Astrocyte of the hippocampus (primary cell): Measurements from ENCODE around the gene SLC9A1.
A peak's percentile ranks its signal among the peaks of the same experiment; 100 is the strongest.
"Not testable (repeated sequence)": the region's sequence is repeated elsewhere in the genome, so short reads cannot be mapped to it uniquely, and the experiment has no call there.

Experiments
- DNase-seq: peaks from one replicate; pipeline ENCODE4 v3.0.0; 2011; ENCODE audit warnings: low read depth, low spot score

The SLC9A1 gene

GRCh38 chr1:27132624-27133023 is 22.3 kb downstream of the SLC9A1 start:
- no peak for DNase-seq

- DNase-seq, result no peak
These were observed 22.8 kb downstream of the SLC9A1 start for GRCh38 chr1:27132147-27132546.

DNA sequence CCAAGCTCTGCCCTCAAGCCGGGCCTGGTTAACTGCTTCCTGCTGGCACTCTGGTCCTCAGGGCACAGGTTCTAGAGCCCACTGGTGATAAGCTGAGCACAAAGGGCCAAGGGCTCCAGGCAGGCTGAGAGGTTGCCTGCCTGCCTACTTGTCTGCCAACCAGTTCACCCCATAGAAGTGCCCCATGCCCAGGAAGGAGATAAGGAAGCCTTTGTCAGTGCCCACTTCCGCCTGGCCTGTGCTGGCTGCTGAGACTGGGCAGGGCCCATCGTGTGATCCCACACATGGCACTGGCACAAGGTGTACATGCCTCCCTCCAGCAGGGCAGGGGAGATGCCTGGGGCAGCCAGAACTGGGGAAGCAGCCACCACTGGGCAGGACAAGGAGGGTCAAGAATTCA is 24.1 kb downstream of the SLC9A1 start:
- DNase-seq, result no peak

- DNase-seq, result no peak
These were observed 25.7 kb downstream of the SLC9A1 start for GRCh38 chr1:27129225-27129624.

DNA sequence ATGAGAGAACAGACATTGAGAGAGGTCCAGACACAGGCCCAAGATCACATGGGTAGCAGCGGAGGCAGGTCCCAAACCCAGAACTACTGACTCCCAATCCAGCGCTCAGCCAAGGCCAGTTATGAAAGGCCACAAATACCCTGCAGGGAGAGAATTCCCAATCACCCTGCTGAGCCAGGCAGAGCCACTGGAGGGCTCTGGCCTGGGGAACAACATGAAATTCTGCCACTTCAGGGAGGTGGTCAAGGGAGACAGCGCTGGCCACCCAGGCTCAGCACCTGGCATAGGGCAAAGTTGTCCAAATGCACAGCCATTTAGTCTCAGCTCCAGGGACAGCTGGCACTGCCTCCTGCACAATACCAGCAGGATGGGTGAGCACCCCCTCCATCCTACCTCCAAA is 27.5 kb downstream of the SLC9A1 start:
- DNase-seq, result no peak

- no peak for DNase-seq
These were observed 28.5 kb downstream of the SLC9A1 start for GRCh38 chr1:27126391-27126790.

DNA sequence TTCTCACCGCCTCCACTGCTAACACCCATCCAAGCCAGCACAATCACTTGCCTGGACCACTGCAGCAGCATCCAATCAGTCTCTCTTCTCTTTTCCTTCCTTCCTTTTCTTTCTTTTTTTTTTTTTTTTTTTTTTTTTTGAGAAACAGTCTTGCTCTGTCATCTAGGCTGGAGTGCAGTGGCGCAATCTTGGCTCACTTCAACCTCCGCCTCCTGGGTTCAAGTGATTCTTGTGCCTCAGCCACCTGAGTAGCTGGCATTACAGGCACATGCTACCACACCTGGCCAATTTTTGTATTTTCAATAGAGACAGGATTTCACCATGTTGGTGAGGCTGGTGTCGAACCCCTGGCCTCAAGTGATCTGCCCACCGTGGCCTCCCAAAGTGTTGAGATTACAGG is 29.8 kb downstream of the SLC9A1 start:
- not testable (repeated sequence) for DNase-seq

DNA sequence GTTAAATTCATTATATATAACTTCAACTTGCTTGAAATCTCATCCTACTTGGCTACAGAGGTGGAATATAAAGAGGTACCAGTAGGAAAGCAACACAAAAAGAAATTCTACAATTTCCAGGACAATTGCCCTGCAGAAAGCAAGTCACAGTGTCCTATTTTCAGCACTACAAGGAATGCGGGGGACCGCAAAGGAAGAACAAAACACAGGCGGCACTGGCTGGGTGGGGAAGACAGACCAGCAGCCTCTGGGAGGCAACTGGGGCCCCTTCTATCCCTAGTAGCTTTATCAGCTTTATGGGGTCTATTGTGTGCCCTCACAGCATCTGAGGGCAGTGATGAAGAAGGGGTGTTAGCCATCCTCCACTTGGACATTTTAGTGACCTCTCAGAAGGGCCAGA is 30.5 kb downstream of the SLC9A1 start:
- no peak for DNase-seq

GRCh38 chr1:27122652-27123051 is 32.3 kb downstream of the SLC9A1 start:
- DNase-seq, result peak; percentile 82

DNA sequence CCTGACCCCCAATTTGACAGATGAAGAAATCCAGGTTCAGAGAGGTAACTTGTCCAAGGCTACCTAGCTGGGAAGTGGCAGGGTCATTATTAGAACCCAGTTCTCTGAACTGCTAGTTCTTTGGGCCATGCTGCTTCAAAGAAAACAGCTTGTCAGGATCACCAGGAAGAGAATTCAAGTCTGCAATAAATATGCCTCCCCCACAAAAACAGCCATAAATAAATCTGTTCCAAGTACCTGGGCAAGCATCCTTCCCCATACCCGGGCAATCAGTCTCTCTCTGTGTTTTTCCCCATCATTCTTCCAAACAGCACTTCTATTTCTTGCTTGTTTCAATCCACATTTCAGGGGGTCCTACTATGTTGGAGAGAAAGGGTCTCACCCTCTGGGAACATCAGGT is 34.1 kb downstream of the SLC9A1 start:
- DNase-seq, result no peak

GRCh38 chr1:27118440-27118689 is 36.6 kb downstream of the SLC9A1 start:
- no peak for DNase-seq

GRCh38 chr1:27117733-27118439 is 37.0 kb downstream of the SLC9A1 start:
- peak; percentile 57 for DNase-seq

DNA sequence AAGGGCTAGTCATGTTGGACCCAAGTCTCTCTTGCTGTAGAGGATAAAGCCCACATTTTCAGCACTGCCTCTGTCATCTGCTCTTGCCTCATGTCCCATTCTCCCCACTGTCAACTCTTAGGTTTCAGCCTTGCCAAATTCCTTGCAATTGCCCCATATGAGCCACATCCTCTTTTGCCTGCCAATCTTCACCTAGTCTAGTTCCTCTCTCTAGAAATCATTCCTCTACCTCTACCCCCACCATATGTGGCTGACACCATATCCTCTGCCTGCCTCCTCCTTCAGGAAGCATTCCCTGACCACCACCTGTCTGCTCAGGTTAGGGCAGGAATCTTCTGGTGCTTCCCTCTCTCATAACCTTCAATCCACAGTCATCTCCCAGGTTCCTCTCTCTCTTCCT is 38.2 kb downstream of the SLC9A1 start:
- DNase-seq, result no peak

- DNase-seq, result no peak
These were observed 38.7 kb downstream of the SLC9A1 start for GRCh38 chr1:27116232-27116631.

DNA sequence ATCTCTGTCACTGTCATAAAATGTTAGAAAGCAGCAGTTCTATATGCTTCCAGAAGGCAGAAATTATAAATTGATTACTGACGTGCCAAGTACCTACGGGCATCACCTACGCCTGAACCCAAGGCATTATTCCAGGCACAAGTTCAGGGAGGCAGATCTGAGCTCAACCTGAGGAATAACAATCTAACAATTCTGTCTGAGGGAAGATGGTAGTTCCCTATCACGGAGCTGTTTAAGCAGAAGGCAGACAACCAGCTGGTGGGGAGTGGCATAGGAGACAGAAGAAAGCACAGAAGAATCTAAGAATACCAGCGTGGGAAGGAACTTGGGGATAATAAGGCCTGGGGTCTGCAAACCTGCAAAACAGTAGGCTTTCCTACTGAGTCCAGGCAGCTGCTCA is 40.4 kb downstream of the SLC9A1 start:
- no peak for DNase-seq

- no peak for DNase-seq
These were observed 41.1 kb downstream of the SLC9A1 start for GRCh38 chr1:27113861-27114260.

- DNase-seq, result peak; percentile 92
These were observed 43.0 kb downstream of the SLC9A1 start for GRCh38 chr1:27111626-27112573.

DNA sequence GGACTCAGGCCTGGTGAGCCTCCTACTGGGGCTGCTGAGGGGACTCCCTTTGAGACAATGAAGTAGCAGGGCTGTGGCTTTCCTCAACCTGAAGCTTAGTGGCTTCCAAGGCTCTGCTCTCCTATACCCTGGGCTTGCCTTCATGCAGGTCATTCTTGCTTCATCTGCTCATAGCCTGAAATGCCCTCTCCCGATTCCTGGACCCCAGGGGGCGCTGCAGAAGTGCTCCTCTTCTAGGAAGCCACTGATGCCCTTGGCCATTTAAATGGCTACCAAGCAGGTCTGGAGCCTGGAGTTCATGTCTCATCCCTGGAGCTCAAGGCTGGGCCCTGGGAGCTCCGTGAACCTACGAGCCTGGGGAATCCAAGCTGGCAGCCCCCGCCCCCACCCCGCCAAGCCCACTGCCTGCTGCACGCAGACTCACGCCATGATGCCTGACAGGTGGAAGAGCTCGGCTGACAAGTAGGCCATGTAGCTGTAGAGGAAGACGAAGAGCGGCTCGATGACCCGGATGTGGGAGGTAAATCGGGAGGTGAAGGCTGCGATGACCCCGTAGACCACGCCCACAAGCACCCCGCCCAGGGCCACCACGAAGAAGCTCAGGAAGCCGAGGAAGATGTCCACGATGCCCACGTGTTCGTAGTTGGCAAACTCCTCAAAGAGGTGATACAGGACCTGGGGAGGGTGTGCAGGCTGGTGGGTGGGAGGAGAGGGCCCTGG is 45.7 kb downstream of the SLC9A1 start:
- DNase-seq, result no peak

- no peak for DNase-seq
These were observed 46.3 kb downstream of the SLC9A1 start for GRCh38 chr1:27108588-27108987.

- DNase-seq, result no peak
These were observed 48.2 kb downstream of the SLC9A1 start for GRCh38 chr1:27106561-27107323.

- DNase-seq, result no peak
These were observed 49.9 kb downstream of the SLC9A1 start for GRCh38 chr1:27105018-27105417.

GRCh38 chr1:27103498-27103897 is 51.4 kb downstream of the SLC9A1 start:
- DNase-seq, result no peak
